NCI-H748 treated with DMSO at 0.1 percent for 48 hours (cell line): ENCODE measurements around the gene AMIGO2.

Experiments
- DNase-seq: peaks from one replicate; lab custom pipeline; 2025; lab: John Stamatoyannopoulos, UW

Gene AMIGO2

GRCh38 chr12:47033789-47034555 is 45.8 kb downstream of the AMIGO2 start:
- DNase-seq = no peak

GRCh38 chr12:47033081-47033480 is 46.7 kb downstream of the AMIGO2 start:
- no peak for DNase-seq

- DNase-seq = peak; percentile 61
These were observed 47.1 kb downstream of the AMIGO2 start for GRCh38 chr12:47032644-47033043.

- no peak for DNase-seq
These were observed 49.9 kb downstream of the AMIGO2 start for GRCh38 chr12:47029903-47030302.

- DNase-seq = no peak
These were observed 50.6 kb downstream of the AMIGO2 start for GRCh38 chr12:47028981-47029708.

GRCh38 chr12:47028186-47028585 is 51.6 kb downstream of the AMIGO2 start:
- no peak for DNase-seq
